ENCODE measurements around the gene TDRD6. TPM values are rescaled to one million over a fixed set of nuclear protein-coding genes. Genes with fewer than 3 reads are reported as not detected.
"Not testable (repeated sequence)": the region's sequence is repeated elsewhere in the genome, so short reads cannot be mapped to it uniquely, and the experiment has no call there.

Gene TDRD6
- total RNA-seq, 8 experiments from 2014 or later = 0.13 to 2.5 (median 0.53) TPM

DNA sequence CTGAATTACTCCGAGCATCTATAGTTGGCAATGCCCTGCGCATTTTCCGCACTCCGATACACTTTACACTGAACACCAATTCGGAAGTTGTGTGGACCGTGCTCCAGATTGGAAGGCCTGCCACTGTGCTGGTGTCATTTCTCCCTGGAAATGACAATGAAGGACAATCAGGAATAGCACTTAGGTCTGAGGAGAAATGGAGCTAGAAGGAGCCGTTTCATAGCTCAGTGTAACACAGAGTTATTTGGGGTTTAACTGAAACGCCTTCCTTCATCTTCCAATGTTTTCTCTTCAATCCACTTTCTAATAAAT is 48.0 kb downstream of the TDRD6 start:
- Histone ChIP-seq H3K4me1 (replicated peaks in 1 of 2) (no peaks in the 10 kb centered on the region), H3K4me3 (peak overlapping the region; percentile 35 to 52 (median 47)), H3K27ac (no peak overlapping the region)
- 0 to 56% (median 19%) methylated on average over 1 to 8 of the region's 8 CpGs for WGBS, 10 experiments
- in situ Hi-C loops (cut with MboI; ENCODE audit: low pct_unique_long_range_greater_than_20kb in 2 of 9, low sequenced_read_pairs in 9 of 9, unreplicated experiment in 9 of 9) = no loop called here
- peak in 2 of 8 experiments; percentile 23 to 25 for ATAC-seq (replicated peaks in 6 of 8)

DNA sequence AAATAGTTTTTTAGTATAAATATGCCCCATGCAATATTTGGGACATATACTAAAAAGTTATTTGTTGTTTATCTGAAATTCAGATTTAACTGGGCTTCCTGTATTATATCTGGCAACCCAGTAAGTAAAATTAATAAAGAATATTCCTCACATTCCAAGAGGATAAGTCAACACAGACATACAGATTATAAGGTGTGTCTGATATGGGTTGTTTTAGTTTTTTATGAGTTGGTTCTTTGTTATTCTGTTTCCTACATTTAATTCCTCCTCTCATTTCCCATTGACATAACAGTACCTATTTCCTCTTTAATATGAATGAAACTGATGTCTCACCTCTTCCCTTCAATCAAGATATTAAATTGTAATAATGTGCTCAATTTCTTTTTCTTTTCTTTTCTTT is 49.2 kb downstream of the TDRD6 start:
- in situ Hi-C loops (cut with MboI; ENCODE audit: low pct_unique_long_range_greater_than_20kb in 2 of 9, low sequenced_read_pairs in 9 of 9, unreplicated experiment in 9 of 9) = no loop called here
- Histone ChIP-seq H3K4me1 (replicated peaks in 1 of 2) (no peaks in the 10 kb centered on the region), H3K4me3 (no peak overlapping the region), H3K27ac (no peak overlapping the region)
- ATAC-seq (replicated peaks in 6 of 8) = no peak

DNA sequence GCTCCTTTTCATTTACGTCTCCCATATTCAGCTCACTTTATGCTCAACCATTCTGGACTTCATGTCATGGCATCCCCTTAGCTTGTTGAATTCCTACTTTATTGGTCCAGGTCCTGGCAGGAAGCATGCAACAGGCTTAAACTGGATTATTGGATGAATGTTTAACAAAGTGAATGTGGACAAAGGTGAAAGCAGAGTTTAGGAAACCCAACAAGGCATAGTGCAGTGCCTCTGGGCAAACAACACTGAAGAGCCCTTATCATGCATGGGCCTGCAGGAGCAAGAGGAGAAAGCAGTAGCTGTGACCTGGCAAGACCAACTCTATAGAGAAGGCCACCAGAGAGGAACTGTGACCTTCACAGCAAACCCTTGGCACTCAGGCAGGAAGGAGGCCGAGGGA is 53.8 kb downstream of the TDRD6 start:
- in situ Hi-C loops (cut with MboI; ENCODE audit: low pct_unique_long_range_greater_than_20kb in 2 of 9, low sequenced_read_pairs in 9 of 9, unreplicated experiment in 9 of 9) = no loop called here
- 39 to 100% (median 100%) methylated on average over 1 to 2 of the region's 2 CpGs; no CpG with 5 or more reads in 2 of the 10 experiments for WGBS, 10 experiments

DNA sequence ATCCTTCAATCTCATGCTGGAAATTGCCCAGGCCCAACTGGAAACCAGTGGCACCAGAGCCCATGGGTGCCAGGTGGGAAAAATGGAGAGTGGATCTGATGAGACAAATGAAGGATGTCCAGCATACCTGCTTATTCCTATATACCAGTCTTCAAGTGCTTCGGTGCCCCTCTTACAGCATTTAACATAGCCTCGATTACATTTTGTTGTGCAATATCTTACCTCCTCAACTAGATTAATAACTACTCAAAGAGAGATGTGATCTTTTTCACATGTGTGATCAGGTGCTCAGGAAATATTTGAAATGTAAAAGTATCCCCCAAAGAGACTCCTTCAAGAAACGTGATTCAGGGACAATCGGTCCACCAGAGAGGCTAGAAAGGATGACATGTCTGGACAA is 54.2 kb downstream of the TDRD6 start:
- no peak overlapping the region for H3K27ac ChIP-seq
- in situ Hi-C loops (cut with MboI; ENCODE audit: low pct_unique_long_range_greater_than_20kb in 2 of 9, low sequenced_read_pairs in 9 of 9, unreplicated experiment in 9 of 9) = no loop called here
- no peak for ATAC-seq (replicated peaks in 6 of 8)
- 70 to 100% (median 80%) methylated on average over 1 to 4 of the region's 4 CpGs; no CpG with 5 or more reads in 3 of the 10 experiments for WGBS, 10 experiments
- no peaks in the 10 kb centered on the region for H3K4me1 ChIP-seq (replicated peaks in 1 of 2)
- no peak overlapping the region for H3K4me3 ChIP-seq

More for the DNA sequence above, 53.8 kb downstream of the TDRD6 start:
- no peaks in the 10 kb centered on the region for H3K4me1 ChIP-seq (replicated peaks in 1 of 2)
- no peak overlapping the region for H3K4me3 ChIP-seq
- no peak for ATAC-seq (replicated peaks in 6 of 8)
- no peak overlapping the region for H3K27ac ChIP-seq

DNA sequence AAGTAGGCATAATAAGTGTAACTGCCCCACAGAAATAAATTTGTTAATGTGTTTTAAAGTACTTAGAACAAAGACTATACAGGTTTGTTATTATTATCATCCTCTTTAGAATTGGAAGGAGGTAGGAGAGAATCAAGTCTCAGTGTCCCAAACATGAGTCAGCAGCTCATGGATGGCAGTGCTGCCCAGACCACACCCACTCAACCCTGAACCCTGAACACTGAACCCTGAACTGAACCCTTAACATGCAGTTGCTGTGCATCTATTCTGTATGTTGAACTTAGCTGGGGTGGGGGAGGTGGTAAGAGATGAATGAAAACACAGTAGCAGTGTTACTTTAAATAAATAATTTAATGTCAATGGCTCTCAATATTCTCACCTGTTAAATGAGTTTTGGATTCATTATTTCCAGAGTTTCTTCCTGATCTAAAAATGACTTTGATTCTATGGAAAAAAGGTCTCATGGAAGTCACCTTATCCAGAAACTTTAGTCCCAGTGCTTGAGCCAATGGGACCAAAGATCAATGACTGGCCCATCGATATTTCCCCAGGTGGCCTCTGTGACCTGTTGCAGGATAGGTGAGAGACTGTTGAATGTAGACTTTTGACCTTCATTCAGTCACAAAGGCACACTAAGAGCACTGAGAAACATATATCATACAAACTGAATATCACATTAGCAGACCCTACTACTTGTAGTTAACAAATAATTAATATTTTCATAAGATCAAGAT is 55.9 kb downstream of the TDRD6 start:
- Histone ChIP-seq H3K27ac (no peak overlapping the region), H3K4me3 (no peak overlapping the region), H3K4me1 (replicated peaks in 1 of 2) (no peaks in the 10 kb centered on the region)
- in situ Hi-C loops (cut with MboI; ENCODE audit: low pct_unique_long_range_greater_than_20kb in 2 of 9, low sequenced_read_pairs in 9 of 9, unreplicated experiment in 9 of 9) = no loop called here
- ATAC-seq (replicated peaks in 6 of 8) = no peak
- WGBS, 10 experiments = 0 to 100% (median 80%) methylated on average over 1 of the region's 1 CpG; no CpG with 5 or more reads in 3 of the 10 experiments

DNA sequence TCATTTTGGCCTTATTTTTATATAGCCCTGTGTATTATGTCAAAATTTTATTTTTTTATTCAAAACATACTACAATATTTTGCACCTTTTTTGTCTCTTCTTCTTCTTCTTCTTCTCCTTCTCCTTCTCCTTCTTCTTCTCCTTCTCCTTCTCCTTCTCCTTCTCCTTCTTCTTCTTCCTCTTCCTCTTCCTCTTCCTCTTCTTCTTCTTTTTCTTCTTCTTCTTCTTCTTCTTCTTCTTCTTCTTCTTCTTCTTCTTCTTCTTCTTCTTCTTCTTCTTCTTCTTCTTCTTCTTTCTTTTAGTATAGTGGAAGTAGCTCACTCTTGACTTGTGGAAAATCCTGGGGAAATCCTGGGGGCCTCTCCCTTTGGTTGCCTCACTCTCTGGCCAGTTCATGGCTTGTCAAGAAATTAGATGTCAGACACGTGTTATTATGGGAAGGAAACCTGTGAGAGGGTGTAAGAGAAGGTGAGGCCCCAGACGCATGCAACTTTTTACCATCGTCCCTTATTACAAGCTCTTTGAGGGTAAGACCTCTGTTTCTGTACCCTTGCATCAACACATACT is 56.6 kb downstream of the TDRD6 start:
- H3K4me3 ChIP-seq; H3K27ac ChIP-seq; in situ Hi-C loops (cut with MboI; ENCODE audit: low pct_unique_long_range_greater_than_20kb in 2 of 9, low sequenced_read_pairs in 9 of 9, unreplicated experiment in 9 of 9); ATAC-seq (replicated peaks in 6 of 8); H3K4me1 ChIP-seq (replicated peaks in 1 of 2): not testable (repeated sequence)
- 10 to 100% (median 65%) methylated on average over 1 to 3 of the region's 3 CpGs; no CpG with 5 or more reads in 3 of the 10 experiments for WGBS, 10 experiments

DNA sequence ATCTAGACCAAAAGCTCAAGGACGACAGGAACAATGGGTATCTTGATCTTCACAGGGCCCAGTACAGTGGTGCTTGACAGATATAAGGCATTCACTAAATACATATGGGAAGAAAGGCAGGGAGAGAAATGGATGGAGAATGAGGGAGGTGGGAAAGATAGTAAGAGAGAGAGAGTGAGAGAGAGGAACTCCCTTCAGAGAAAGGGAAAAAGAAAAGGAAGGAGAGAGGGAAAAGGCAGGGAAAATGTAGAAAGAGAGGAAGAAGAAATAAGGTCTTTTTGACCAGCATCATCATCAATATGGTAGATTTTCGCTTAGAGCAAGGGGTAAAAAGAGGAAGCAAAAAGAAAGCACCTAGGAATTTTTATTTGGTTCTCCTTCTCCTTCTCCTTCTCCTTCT is 58.3 kb downstream of the TDRD6 start:
- Histone ChIP-seq H3K4me1 (replicated peaks in 1 of 2) (no peaks in the 10 kb centered on the region), H3K27ac (no peak overlapping the region), H3K4me3 (no peak overlapping the region)
- in situ Hi-C loops (cut with MboI; ENCODE audit: low pct_unique_long_range_greater_than_20kb in 2 of 9, low sequenced_read_pairs in 9 of 9, unreplicated experiment in 9 of 9) = no loop called here
- ATAC-seq (replicated peaks in 6 of 8) = no peak
- 5 to 90% (median 55%) methylated on average over 1 to 2 of the region's 2 CpGs; no CpG with 5 or more reads in 1 of the 10 experiments for WGBS, 10 experiments

DNA sequence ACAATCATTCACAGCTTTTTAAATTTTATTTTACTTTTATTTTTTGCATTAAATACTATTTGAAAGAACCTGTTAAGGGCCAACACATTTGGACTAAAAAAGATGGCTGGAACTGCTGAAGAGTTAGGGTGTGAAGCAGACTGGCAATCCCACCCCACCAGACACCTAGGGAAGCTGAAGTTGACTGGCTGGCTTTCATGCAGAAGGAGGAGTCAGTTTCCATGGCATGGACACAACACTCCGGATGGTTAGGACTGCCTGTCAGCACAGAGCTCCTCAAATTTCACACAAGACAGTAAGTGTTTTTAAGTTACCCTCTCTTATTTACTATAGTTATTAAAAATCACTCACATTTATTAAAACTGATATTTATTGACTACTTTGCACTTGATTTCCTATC is 59.0 kb downstream of the TDRD6 start, which contains the start of gene ANKRD66:
TSS of gene ANKRD66 (plus strand) at position 238 of the 400 bp plus-strand sequence. CDS start 5,016 bp downstream, outside the sequence.
- Histone ChIP-seq H3K4me1 (replicated peaks in 1 of 2) (no peaks in the 10 kb centered on the region), H3K27ac (no peak within 1 kb of the TSS), H3K4me3 (no peak within 1 kb of the TSS)
- in situ Hi-C loops (cut with MboI; ENCODE audit: low pct_unique_long_range_greater_than_20kb in 2 of 9, low sequenced_read_pairs in 9 of 9, unreplicated experiment in 9 of 9) = no loop called here
- peak in 4 of 8 experiments; percentile 59 to 82 (median 78) for ATAC-seq (replicated peaks in 6 of 8)
- 0 to 80% (median 27%) methylated on average over 1 of the region's 1 CpG; no CpG with 5 or more reads in 2 of the 10 experiments for WGBS, 10 experiments

DNA sequence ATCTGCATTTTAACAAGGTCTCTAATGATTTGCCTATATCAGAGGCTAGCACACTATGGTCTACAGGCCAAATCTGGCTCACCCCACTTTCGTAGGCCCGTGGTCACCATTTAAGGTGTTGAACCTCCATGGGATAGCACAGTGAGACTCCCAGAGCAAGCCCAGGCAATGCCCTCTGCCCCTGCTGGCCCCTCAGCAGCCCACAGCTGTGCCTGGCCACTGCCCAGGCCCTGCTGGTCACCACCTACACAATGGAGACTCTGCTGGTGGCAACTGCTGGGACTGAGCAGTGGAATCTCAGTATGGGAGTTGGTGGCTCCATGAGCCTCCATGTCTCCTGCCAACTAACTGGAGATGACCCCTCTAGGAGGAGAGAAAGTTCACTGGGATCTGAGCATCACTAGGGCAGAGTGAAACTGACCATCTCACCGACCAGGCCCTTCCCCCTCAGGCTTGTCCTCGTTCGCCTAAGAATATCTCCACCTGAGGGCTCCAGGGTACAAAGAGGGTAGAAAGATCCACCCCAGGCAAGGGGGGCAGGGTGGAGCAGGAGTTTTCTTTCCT is 61.3 kb downstream of the TDRD6 start:
- no peak for ATAC-seq (replicated peaks in 6 of 8)

DNA sequence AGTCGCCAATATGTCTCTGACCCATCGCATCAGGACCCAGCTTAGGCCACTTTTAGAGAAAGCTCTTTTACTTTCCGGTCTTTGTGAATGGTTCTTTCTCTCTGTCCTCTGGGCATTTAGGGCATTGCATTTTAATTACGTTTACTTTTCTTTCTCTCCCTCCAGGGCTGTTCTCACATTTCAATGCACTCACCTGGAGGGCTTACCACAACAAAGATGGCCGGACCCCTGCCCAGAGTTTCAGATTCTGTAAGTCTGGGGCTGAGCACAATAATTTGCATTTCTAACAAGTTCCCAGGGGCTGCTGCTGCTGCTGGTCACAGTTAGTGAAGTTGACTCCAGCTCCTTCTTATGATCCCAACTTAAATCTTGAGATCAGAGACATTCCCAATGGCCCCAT is 62.0 kb downstream of the TDRD6 start:
- ATAC-seq (replicated peaks in 6 of 8) = no peak
- 17 to 76% (median 67%) methylated on average over 1 to 5 of the region's 5 CpGs; no CpG with 5 or more reads in 1 of the 10 experiments for WGBS, 10 experiments
- Histone ChIP-seq H3K27ac (no peak overlapping the region), H3K4me3 (no peak overlapping the region), H3K4me1 (replicated peaks in 1 of 2) (no peaks in the 10 kb centered on the region)
- in situ Hi-C loops (cut with MboI; ENCODE audit: low pct_unique_long_range_greater_than_20kb in 2 of 9, low sequenced_read_pairs in 9 of 9, unreplicated experiment in 9 of 9) = no loop called here

More for the DNA sequence above, 61.3 kb downstream of the TDRD6 start:
- in situ Hi-C loops (cut with MboI; ENCODE audit: low pct_unique_long_range_greater_than_20kb in 2 of 9, low sequenced_read_pairs in 9 of 9, unreplicated experiment in 9 of 9) = no loop called here
- Histone ChIP-seq H3K4me3 (no peak overlapping the region), H3K4me1 (replicated peaks in 1 of 2) (no peaks in the 10 kb centered on the region), H3K27ac (no peak overlapping the region)
- 17 to 100% (median 73%) methylated on average over 1 to 3 of the region's 5 CpGs; no CpG with 5 or more reads in 4 of the 10 experiments for WGBS, 10 experiments

DNA sequence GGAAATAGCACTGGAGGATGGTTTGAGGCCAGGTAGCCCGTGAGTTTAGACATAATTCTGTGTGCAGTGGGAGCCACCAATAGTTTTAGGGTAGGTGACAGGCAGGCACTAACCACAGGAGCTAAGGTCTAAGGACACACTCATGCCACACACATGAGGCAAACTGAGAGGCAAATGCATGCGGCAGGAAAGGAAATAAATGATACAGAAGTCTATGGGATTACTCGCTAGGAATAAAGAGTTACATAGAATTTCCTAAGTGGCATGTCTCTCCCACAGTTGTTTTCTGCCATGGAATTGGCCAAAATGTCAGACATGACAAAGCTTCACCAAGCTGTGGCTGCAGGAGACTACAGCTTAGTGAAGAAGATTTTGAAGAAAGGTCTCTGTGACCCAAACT is 64.0 kb downstream of the TDRD6 start:
- no peak for ATAC-seq (replicated peaks in 6 of 8)

More for the DNA sequence above, 64.0 kb downstream of the TDRD6 start:
- no peaks in the 10 kb centered on the region for H3K4me1 ChIP-seq (replicated peaks in 1 of 2)
- WGBS, 10 experiments = 35 to 100% (median 72%) methylated on average over 1 to 3 of the region's 3 CpGs; no CpG with 5 or more reads in 2 of the 10 experiments
- in situ Hi-C loops (cut with MboI; ENCODE audit: low pct_unique_long_range_greater_than_20kb in 2 of 9, low sequenced_read_pairs in 9 of 9, unreplicated experiment in 9 of 9) = no loop called here
- no peak overlapping the region for H3K4me3 ChIP-seq
- no peak overlapping the region for H3K27ac ChIP-seq
